GM19025 (cell line): ENCODE data around the gene RASGRP2.

Experiments used
- ATAC-seq: cut with Tn5 transposase; IDR thresholded peaks from one replicate; pipeline ENCODE4 v1.9.1; 2021; ENCODE audit warnings: mild to moderate bottlenecking, low read depth, moderate library complexity; ENCODE audit not compliant: unreplicated experiment

The RASGRP2 gene

DNA sequence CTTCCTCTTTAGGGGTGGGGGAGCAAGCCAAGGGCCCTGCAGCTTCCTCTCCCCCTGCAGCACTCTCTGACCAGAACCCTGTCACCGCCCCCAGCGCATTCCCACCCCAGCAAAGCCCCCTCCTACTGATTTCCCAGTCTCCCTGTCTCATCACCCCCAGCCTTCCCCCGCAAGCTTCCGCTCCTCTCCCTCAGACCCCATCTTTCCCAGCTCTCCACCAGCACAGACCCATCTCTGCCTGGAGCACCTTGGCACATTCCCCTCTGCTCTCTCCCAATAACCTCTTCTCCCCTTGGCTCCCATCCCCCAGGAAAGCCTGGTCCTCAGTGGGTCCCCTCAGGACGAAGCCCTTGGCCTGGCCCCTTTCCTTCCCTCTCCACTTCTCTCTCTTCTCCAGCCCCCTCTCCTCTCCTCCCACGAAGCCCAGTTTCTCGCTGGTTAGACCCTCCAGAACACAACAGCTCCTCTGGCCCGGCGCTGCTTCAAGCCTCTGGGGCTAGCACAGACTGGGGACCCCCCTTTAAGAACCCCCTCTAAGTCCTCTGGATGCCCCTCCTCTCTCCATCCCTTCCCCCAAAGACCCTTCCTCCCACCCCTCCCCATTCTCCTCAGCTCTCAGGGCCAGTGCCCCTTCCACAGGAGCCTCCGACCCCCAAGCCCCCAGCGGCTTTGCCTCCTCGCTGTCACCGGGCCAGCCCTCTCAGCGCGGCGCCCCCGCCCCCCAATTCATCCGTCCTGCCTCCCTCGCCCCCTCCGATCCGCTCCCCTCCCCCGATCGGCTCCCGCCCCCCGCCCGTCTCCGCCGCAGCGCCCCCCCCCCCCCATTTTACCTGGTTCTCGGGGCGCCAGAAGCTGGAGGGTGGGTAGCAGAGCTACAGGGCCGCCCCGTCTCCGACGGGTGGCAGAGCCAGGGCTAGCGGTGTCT lies 21.5 kb downstream of the RASGRP2 start:
- ATAC-seq = no peak

DNA sequence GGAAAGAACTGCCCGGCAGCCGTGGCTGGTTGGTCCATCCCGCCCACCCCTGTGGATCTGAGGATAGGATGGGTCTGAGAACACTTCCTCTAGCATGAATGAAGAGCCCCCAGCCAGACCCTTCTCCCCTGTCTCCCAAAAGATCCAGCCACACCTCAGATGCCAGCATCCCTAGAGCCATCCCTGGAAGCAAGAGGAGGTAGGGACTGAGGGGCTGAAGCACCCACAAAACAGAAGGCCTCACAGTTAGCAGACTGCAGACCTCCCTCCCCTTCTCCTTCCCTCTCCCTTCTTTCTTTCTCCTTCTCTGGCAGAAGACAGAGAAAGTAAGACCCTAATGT lies 22.6 kb downstream of the RASGRP2 start:
- no peak for ATAC-seq

DNA sequence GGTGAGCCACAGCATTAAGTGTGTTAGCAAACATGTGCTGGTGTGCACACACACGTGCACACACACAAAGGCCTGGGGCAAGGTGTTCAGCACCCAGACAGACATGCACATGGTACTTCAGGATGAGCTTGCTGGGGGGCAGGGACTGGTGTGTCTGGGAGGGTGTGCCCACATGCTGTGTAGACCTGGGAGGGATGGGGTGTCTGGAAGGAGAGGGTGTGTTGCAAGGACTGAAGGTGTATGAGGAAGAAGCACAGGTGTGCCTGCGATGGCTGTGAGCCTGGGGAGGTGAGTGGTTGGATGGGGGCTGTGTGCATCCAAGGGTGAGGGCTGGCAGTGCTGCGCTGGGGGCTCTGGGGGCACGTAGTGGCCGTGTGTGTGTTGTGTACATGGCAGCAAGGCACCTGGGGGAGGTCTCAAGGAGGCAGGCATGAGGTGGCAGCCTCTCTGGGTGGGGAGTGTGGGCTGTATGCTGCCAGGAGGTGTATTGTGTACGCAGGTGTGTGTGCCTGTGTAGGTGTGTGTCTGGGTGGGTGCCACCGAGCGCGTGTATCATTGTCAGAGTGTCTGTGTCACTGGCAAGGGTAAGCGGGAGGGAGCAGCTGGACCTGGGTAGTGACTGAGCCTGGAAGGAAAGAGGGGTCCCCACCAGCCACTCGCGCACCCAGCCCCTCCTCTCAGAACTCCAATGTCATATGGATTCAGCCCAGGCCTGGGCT lies 23.1 kb downstream of the RASGRP2 start:
- no peak for ATAC-seq

DNA sequence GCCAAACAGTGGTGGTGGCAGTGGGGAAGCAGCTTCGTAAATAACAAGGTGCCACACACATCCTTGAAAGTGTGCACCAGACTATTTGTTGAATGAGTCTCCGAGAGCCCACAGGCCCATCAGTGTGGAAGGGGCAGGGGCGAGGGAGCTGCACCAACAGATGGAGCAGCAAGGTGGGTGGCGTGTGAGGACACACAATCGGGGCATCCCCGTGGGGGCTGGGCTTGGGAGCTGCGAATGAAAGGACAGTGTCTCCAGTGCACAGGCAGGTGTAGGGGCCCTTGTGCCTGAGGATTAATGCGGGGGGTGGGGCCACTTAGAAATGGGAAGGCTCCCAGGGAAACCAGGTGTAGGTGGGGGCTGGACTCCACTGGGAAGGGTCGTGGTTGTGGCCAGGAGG lies 23.8 kb downstream of the RASGRP2 start:
- ATAC-seq = no peak

DNA sequence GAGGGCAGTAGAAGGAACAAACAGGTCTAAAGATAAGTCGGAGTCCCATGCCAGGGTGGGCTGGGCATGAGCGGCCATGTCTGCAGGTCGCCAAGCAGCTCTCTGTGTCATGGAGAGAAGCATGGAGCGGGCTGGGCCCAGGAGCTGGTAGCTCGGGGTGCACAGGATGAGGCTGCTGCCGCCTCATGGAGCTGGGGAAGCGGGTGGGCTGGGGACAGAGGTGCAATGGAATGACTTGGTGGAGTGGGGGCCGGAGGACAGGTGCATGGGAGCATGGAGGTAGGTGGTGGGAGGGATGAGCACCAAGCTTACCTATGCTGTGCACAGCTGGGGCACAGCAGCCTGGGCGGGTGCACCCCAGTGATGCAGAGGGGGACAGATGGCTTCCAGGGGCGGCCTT lies 24.5 kb downstream of the RASGRP2 start:
- ATAC-seq = no peak

- ATAC-seq = no peak
Observed at GRCh38 chr11:64718780-64719124, 25.2 kb downstream of the RASGRP2 start.

- no peak for ATAC-seq
Observed at GRCh38 chr11:64718084-64718779, 25.7 kb downstream of the RASGRP2 start.

- ATAC-seq = no peak
Observed at GRCh38 chr11:64717268-64717578, 26.7 kb downstream of the RASGRP2 start.

DNA sequence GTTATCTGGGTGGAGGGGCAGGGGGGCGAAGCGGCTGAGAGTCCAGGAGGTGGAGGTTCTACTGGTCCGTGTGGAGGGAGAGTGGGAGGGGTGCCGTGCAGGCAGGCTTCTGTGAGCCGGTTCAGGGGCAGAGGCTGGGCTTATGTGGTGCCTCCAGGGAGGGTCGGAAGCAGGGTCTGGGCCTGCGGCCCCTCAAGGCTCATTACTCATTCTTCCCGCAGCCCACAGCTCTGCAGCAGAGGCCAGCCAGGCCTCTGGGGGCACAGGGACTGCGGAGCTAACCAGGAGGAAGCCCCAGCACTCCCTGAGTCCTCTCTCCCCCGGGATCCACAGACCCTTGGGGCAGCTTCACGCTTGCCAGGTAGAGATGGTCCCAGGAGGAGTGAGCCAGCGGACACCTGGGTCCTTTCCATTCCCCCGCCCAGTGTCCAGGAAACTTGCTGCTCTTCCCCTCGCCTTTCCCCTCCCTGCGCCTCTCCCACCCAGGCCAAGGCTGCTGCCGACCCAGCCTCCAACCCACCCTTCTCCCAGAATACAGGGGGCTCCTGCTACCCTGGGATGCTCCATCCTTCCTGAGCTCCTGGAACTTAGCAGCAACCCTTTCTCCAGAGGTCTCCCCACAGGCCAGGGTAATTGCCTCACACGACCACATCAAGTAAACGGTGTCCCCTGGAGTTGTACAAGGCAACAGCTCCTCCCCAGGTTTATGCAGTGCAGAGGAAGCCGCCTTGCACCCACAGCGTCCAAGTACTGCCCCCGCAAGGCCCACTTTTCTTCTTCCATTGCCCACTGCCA lies 27.3 kb downstream of the RASGRP2 start:
- no peak for ATAC-seq

GRCh38 chr11:64715756-64716472 lies 28.0 kb downstream of the RASGRP2 start:
- no peak for ATAC-seq

DNA sequence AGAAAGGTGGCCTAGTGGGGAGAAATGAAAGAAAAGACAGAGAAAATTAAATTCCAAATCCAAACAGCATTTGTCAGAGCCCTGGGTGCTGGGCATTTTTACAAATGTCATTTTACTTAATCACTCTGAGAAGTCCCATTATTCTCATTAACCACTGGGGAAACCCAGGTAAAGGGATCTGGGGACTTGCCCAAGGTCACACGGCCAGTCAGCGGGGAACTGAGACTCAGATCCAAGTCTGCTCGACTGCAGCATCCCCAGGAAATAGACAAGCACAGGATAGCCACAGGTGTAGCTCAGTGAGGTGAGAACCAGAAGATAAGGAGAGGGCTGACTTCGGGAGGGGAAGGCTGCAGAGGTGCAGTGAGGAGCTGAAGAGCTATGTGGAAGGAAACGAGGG lies 28.8 kb downstream of the RASGRP2 start:
- no peak for ATAC-seq

DNA sequence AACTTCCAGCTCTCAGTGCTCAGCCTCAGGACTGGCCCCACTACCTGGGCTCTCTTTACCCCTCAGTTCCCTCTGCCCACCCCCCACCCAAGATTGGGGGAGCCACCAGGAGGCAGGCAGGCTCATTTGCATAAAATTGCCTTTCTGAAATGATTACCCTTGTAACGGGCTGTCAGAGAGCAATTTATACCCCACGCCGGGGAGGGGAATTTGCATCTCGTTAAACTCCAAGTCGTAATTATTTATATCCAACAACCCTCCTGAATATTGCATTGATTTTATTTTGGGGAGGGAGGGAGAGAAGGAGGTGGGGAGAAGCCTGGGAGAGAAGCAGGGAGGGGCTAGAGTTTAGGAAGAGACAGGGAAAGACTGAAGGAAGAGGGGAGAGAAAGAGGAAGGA lies 29.3 kb downstream of the RASGRP2 start:
- ATAC-seq = no peak

DNA sequence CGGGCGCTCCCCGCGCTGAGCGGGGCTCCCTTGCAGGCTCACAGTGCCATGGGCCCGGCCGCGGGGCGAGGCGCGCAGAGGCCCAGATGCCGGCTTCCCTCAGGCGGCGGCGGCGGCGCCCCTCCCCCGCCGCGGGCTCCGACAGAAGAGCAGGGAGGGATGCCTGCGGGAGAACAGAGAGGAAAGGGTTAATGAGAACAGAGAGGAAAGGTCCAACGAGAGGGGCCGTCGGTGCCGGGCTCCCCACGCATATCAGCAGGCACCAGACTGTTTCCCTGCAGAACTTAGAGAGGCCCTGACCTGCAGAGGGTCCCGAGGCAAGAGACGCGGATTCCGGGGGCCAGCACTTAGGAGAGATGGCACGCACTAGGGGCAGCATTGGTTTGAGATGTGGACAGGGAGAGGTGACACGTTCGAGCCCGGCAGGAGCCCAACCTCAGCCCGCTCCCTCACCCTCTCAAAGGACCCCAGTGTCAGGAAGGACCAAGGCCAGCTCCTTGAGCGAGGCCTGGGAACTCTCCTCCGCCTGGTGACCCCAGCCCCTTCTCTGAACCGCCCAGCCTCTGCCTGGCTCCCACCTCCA lies 30.1 kb downstream of the RASGRP2 start:
- no peak for ATAC-seq

GRCh38 chr11:64713016-64713707 lies 30.8 kb downstream of the RASGRP2 start:
- ATAC-seq = no peak

GRCh38 chr11:64712430-64713015 lies 31.4 kb downstream of the RASGRP2 start:
- no peak for ATAC-seq

DNA sequence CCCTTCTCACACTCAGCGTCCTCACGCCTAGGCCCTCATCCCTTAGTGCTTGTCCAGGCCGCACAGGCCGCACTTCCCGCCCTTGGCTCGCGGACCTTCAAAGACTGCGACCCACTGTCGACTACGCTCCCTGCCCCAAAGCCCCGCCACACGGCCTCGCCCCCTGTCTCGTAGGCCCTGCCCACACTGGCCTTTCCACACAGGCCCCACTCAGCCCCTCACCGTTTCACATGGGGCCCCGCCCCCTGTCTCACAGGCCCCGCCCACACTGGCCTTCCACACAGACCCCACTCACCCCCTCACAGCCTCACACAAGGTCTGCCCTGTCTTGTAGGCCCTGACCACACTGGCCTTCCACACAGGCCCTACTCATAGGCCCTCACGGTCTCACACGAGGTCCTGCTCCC lies 32.0 kb downstream of the RASGRP2 start:
- no peak for ATAC-seq

- ATAC-seq = no peak
Observed at GRCh38 chr11:64711138-64711955, 32.6 kb downstream of the RASGRP2 start.
